Head of caudate nucleus (tissue), 42 donors: ENCODE measurements around the gene EIF4E.
"Not testable (repeated sequence)": the region's sequence is repeated elsewhere in the genome, so short reads cannot be mapped to it uniquely, and the experiment has no call there.

Source experiments
- DNase-seq, 42 donors: peaks; one replicate each; pipeline versions ENCODE4 v3.0.0 to v3.0.0-alpha.2; 2020 to 2021; ENCODE audit warnings: mixed read lengths in 7 of 42
- intact Hi-C: fragments of 100-400 bp; cut with DNase I; formaldehyde crosslinking; loops from one replicate; pipeline ENCODE4 v1.15.0; 2022

EIF4E gene

GRCh38 chr4:98935633-98936032 lies 6.7 kb upstream of the EIF4E start:
- DNase-seq: no peak
- intact Hi-C loops: no loop called here

GRCh38 chr4:98934851-98935250 lies 5.9 kb upstream of the EIF4E start:
- intact Hi-C loops, DNase-seq: not testable (repeated sequence)

GRCh38 chr4:98932539-98932938 lies 3.6 kb upstream of the EIF4E start:
- DNase-seq: no peak
- intact Hi-C loops: no loop called here

GRCh38 chr4:98930311-98930865 lies 1.5 kb upstream of the EIF4E start:
- no peak for DNase-seq
- intact Hi-C loops: no loop called here

- intact Hi-C loops: loop anchor here (2.0 to 10.0 kb wide), 5 partner anchors 65 to 665 kb away; partner anchors contain the start of genes METAP1, RAP1GDS1 and TSPAN5
- peak in 35 of 42 donors; percentile 6 to 72 (median 41) for DNase-seq
Measured at GRCh38 chr4:98929341-98930267, 671 bp upstream of the EIF4E start.

- intact Hi-C loops: loop anchor here (2.0 to 10.0 kb wide), 5 partner anchors 67 to 663 kb away; partner anchors contain the start of genes METAP1, RAP1GDS1 and TSPAN5
Measured at GRCh38 chr4:98928131-98928504, 815 bp downstream of the EIF4E start.

GRCh38 chr4:98926257-98926656 lies 2.7 kb downstream of the EIF4E start:
- DNase-seq: not testable (repeated sequence)
- intact Hi-C loops: loop anchor here (5.0 to 10.0 kb wide), 4 partner anchors 129 to 661 kb away; partner anchors contain the start of genes RAP1GDS1 and TSPAN5

More at GRCh38 chr4:98928131-98928504, 815 bp downstream of the EIF4E start:
- DNase-seq: peak; percentile 33 to 84 (median 66)

GRCh38 chr4:98921292-98921691 lies 7.6 kb downstream of the EIF4E start:
- no peak for DNase-seq
- intact Hi-C loops: loop anchor here (10.0 kb wide), 2 partner anchors 134 to 656 kb away; partner anchors contain the start of gene RAP1GDS1

- intact Hi-C loops: loop anchor here (10.0 kb wide), 2 partner anchors 135 to 655 kb away; partner anchors contain the start of gene RAP1GDS1
- DNase-seq: no peak
Measured at GRCh38 chr4:98919996-98920395, 8.9 kb downstream of the EIF4E start.

- DNase-seq, intact Hi-C loops: not testable (repeated sequence)
Measured at GRCh38 chr4:98910728-98911127, 18.2 kb downstream of the EIF4E start.

GRCh38 chr4:98909646-98910401 lies 19.1 kb downstream of the EIF4E start:
- intact Hi-C loops: no loop called here
- no peak for DNase-seq

- no peak for DNase-seq
- intact Hi-C loops: no loop called here
Measured at GRCh38 chr4:98908703-98909262, 20.1 kb downstream of the EIF4E start.

GRCh38 chr4:98908182-98908581 lies 20.8 kb downstream of the EIF4E start:
- intact Hi-C loops: no loop called here
- no peak for DNase-seq

- DNase-seq: no peak
- intact Hi-C loops: no loop called here
Measured at GRCh38 chr4:98905839-98906238, 23.1 kb downstream of the EIF4E start.

GRCh38 chr4:98905297-98905696 lies 23.6 kb downstream of the EIF4E start:
- intact Hi-C loops: no loop called here
- no peak for DNase-seq

GRCh38 chr4:98903963-98904362 lies 25.0 kb downstream of the EIF4E start:
- DNase-seq: no peak
- intact Hi-C loops: no loop called here

GRCh38 chr4:98903561-98903960 lies 25.4 kb downstream of the EIF4E start:
- intact Hi-C loops: no loop called here
- no peak for DNase-seq

GRCh38 chr4:98899277-98899676 lies 29.7 kb downstream of the EIF4E start:
- intact Hi-C loops: no loop called here
- DNase-seq: no peak
